ENCODE results near the gene ENAH.
"Not testable (repeated sequence)": the region's sequence is repeated elsewhere in the genome, so short reads cannot be mapped to it uniquely, and the experiment has no call there.

The ENAH gene

DNA sequence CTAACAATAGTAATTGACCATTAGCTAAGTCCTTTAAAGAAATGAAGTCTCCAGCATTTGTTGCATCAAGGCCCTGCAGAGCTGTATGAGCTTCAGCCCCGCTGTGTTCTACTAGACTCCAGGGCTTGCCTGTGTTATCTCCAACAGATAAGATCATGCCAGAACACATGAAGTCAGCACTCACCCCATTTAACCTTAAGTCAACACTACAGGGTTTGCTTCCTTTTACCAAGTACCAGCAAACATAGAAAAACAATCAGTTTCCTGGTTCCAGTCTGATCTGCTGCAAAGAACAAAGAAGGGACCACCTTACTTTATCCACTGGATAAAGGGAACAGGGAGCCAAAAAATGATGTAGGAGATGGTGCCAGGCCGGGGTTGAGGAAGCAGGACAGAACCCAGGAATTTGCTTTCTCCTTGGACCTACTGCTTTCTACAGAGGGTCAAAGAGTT lies 41.3 kb upstream of the ENAH start:
- DNase-seq (ENCODE audit: low read depth), result no peak
- TF ChIP-seq, protein P1, sequence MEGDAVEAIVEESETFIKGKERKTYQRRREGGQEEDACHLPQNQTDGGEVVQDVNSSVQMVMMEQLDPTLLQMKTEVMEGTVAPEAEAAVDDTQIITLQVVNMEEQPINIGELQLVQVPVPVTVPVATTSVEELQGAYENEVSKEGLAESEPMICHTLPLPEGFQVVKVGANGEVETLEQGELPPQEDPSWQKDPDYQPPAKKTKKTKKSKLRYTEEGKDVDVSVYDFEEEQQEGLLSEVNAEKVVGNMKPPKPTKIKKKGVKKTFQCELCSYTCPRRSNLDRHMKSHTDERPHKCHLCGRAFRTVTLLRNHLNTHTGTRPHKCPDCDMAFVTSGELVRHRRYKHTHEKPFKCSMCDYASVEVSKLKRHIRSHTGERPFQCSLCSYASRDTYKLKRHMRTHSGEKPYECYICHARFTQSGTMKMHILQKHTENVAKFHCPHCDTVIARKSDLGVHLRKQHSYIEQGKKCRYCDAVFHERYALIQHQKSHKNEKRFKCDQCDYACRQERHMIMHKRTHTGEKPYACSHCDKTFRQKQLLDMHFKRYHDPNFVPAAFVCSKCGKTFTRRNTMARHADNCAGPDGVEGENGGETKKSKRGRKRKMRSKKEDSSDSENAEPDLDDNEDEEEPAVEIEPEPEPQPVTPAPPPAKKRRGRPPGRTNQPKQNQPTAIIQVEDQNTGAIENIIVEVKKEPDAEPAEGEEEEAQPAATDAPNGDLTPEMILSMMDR (IDR thresholded peaks at IDR 0.05; ENCODE audit: low read depth, low read length, missing control alignments), result no peak
- no peak overlapping the region for H3K4me3 ChIP-seq (ENCODE audit: low read depth, low read length)

DNA sequence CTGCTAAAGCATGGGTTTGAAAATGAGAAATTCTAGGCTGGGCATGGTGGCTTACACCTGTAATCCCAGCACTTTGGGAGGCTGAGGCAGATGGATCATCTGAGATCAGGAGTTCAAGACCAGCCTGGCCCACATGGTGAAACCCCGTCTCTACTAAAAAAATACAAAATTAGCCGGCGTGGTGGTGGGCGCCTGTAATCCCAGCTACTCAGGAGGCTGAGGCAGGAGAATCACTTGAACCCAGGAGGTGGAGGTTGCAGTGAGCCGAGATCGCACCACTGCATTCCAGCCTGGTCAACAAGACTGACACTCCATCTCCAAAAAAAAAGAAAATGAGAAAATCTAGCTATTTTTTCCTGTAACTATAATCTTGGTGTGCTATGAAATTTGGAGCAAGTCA lies 40.8 kb upstream of the ENAH start:
- not testable (repeated sequence) for H3K4me3 ChIP-seq (ENCODE audit: low read depth, low read length); DNase-seq (ENCODE audit: low read depth)

DNA sequence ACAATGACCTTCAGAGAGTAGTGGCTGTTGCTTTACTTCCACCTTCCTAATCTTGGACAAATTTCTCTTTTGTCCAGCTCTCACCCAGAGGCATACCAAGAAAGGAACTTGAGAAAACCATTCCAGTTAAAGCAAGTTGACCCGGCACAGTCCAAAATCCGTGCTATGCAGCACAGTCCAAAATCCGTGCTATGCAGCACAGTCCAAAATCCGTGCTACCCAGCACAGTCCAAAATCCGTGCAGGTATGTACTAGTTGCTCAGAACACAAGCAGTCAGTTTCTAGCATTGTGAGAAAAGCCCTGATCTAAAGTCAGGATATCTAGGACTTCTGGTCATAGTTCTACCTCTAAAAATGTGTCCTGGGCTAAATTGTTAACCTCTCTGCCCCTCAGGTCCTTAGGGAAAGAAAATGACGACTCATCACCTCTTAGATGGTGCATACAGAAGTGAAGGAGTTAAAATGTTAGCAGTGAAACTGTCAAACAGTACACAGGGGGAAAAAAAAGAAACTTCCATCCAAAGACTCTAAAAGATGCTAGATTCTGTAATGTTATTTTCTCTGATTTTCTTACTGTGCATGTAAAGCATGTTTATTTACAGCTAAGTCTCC lies 40.3 kb upstream of the ENAH start:
- DNase-seq (ENCODE audit: low read depth), result no peak
- H3K4me3 ChIP-seq (ENCODE audit: low read depth, low read length), result no peak overlapping the region
- TF ChIP-seq, protein P1 (IDR thresholded peaks at IDR 0.05; ENCODE audit: low read depth, low read length, missing control alignments), result no peak

DNA sequence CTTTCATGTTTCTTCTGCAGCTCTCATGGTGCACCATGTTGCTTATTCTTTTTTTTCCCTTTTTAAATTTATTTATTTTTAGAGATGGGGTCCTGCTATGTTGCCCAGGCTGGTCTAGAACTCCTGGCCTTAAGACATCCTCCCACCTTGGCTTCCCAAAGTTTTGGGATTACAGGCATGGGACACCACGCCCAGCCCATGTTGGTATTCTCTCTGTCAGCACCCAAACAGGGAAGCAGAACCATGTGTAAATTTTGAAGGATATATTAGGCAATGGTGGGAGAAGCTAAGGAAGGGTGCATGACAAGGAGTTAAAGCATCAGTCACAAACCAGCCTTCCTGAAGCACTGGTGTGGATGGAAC lies 39.6 kb upstream of the ENAH start:
- H3K4me3 ChIP-seq (ENCODE audit: low read depth, low read length), result no peak overlapping the region
- TF ChIP-seq, protein P1 (IDR thresholded peaks at IDR 0.05; ENCODE audit: low read depth, low read length, missing control alignments), result no peak
- no peak for DNase-seq (ENCODE audit: low read depth)

DNA sequence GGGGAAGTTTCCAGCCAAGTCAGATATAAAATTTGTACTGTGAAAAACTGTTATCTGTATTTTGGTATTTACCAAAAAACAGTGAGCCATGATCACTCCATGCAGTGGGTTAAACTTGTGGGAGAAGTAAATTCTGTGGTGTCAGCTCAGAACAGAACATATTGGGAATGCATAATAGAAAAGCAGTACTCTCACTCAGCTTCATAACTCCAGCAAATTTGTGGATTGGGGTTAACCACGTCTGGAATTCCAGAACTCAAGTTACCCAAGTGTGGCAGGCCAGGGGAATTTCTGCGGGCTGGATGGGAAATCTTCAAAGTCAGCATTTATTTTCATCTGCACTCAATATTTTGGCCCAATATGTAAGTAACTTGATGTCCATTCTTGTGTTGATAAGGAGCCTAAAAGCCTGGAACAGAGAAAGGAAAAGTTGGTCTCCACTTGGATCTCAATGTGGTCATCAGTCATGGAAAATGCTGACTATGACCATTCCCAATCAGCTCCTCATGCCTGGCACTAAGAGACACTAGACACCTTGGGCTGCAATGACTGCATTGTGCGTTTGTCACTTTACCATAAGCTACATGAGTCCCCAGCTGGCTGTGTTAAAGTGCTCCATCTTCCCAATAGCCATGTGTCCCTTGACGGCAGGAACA lies 39.1 kb upstream of the ENAH start:
- DNase-seq (ENCODE audit: low read depth), result no peak
- H3K4me3 ChIP-seq (ENCODE audit: low read depth, low read length), result no peak overlapping the region
- TF ChIP-seq, protein P1 (IDR thresholded peaks at IDR 0.05; ENCODE audit: low read depth, low read length, missing control alignments), result no peak

DNA sequence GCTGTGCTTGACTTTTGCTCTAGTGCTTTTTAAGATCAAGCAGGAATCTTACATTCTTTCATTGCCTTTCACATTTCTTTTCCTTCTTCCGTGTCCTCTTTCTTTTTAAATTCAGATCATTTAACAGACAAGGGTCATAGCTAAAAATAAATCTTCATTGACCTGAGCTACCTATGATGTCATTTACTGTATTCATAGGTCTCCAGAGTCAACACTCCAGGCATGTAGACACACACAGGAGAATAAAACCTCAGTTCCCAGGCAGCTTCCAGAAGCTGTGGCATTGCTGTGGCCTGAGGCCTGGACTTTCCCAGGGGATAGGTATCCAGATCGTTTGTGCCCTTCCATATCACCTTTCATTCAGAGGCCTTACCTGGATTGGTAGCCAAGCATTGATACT lies 38.5 kb upstream of the ENAH start:
- TF ChIP-seq, protein P1 (IDR thresholded peaks at IDR 0.05; ENCODE audit: low read depth, low read length, missing control alignments), result no peak
- no peak for DNase-seq (ENCODE audit: low read depth)
- no peak overlapping the region for H3K4me3 ChIP-seq (ENCODE audit: low read depth, low read length)

DNA sequence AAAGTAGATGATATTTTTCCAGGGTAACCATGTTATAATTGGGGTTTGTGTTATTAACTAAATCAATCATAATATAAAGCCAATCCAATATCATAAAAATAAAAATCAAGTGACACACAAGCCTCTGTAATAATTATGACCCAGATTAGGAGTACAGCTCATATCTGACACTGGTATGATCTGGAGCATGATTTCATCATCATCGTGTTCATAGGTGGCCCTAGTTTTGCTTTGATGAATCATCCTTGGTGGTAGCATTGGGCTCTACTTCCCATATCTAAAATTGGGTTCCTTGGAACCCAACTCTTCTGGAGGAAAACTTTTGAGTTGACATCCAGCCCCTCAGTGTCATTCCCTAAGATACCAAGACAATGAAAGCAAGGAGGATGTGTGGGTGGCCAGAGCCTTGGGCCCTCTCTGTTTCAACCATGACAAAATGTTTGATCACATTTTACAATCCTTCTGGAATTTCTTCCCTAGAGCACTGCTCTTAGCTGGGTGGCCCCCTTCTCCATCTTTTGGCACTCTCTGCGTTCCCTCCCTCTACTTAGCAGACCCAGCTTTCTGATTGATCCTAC lies 37.0 kb upstream of the ENAH start:
- no peak overlapping the region for H3K4me3 ChIP-seq (ENCODE audit: low read depth, low read length)
- DNase-seq (ENCODE audit: low read depth), result no peak
- TF ChIP-seq, protein P1 (IDR thresholded peaks at IDR 0.05; ENCODE audit: low read depth, low read length, missing control alignments), result no peak

All from GM12864 (cell line).